ENCODE data around the gene GLIPR1.
A peak's percentile ranks its signal among the peaks of the same experiment; 100 is the strongest.

Gene GLIPR1

GRCh38 chr12:75503459-75503858, 22.9 kb downstream of the GLIPR1 start:
- Histone ChIP-seq H3K27ac (replicated peaks) (no peak overlapping the region), H3K27me3 (ENCODE audit: insufficient read depth, poor library complexity, severe bottlenecking) (no peaks in the 10 kb centered on the region), H3K4me3 (replicated peaks; ENCODE audit: insufficient read depth, low read length) (no peak overlapping the region)
- DNase-seq (ENCODE audit: low read depth in 1 of 2, low spot score in 1 of 2): no peak
- TF ChIP-seq REST (IDR thresholded peaks at IDR 0.05; ENCODE audit: insufficient replicate concordance, low read depth) (no peak), CTCF (IDR thresholded peaks at IDR 0.05; ENCODE audit: insufficient read depth, low read length) (no peak), POLR2AphosphoS5 (IDR thresholded peaks at IDR 0.05; ENCODE audit: low read depth) (no peak), SPI1 (IDR thresholded peaks at IDR 0.05; ENCODE audit: borderline replicate concordance, low read depth) (no peak), GABPA (IDR thresholded peaks at IDR 0.05; ENCODE audit: low read depth) (no peak)

GRCh38 chr12:75503866-75504265, 23.3 kb downstream of the GLIPR1 start:
- no peak for DNase-seq (ENCODE audit: low read depth in 1 of 2, low spot score in 1 of 2)
- Histone ChIP-seq H3K27me3 (ENCODE audit: insufficient read depth, poor library complexity, severe bottlenecking) (no peaks in the 10 kb centered on the region), H3K27ac (replicated peaks) (no peak overlapping the region), H3K4me3 (replicated peaks; ENCODE audit: insufficient read depth, low read length) (no peak overlapping the region)
- TF ChIP-seq POLR2AphosphoS5 (IDR thresholded peaks at IDR 0.05; ENCODE audit: low read depth): no peak
- no peak for TF ChIP-seq SPI1 (IDR thresholded peaks at IDR 0.05; ENCODE audit: borderline replicate concordance, low read depth)
- TF ChIP-seq REST (IDR thresholded peaks at IDR 0.05; ENCODE audit: insufficient replicate concordance, low read depth): no peak
- no peak for TF ChIP-seq CTCF (IDR thresholded peaks at IDR 0.05; ENCODE audit: insufficient read depth, low read length)
- TF ChIP-seq GABPA (IDR thresholded peaks at IDR 0.05; ENCODE audit: low read depth): no peak

- H3K27ac ChIP-seq (replicated peaks): no peak overlapping the region
- TF ChIP-seq CTCF (IDR thresholded peaks at IDR 0.05; ENCODE audit: insufficient read depth, low read length): peak; percentile 49
- TF ChIP-seq SPI1 (IDR thresholded peaks at IDR 0.05; ENCODE audit: borderline replicate concordance, low read depth): no peak
- TF ChIP-seq POLR2AphosphoS5 (IDR thresholded peaks at IDR 0.05; ENCODE audit: low read depth): no peak
- H3K4me3 ChIP-seq (replicated peaks; ENCODE audit: insufficient read depth, low read length): no peak overlapping the region
- DNase-seq (ENCODE audit: low read depth in 1 of 2, low spot score in 1 of 2): no peak
- H3K27me3 ChIP-seq (ENCODE audit: insufficient read depth, poor library complexity, severe bottlenecking): no peaks in the 10 kb centered on the region
Observed at GRCh38 chr12:75505706-75506312, 25.3 kb downstream of the GLIPR1 start.

- TF ChIP-seq POLR2AphosphoS5 (IDR thresholded peaks at IDR 0.05; ENCODE audit: low read depth) (no peak), SPI1 (IDR thresholded peaks at IDR 0.05; ENCODE audit: borderline replicate concordance, low read depth) (no peak), CTCF (IDR thresholded peaks at IDR 0.05; ENCODE audit: insufficient read depth, low read length) (no peak), GABPA (IDR thresholded peaks at IDR 0.05; ENCODE audit: low read depth) (no peak), REST (IDR thresholded peaks at IDR 0.05; ENCODE audit: insufficient replicate concordance, low read depth) (no peak)
- Histone ChIP-seq H3K27ac (replicated peaks) (no peak overlapping the region), H3K4me3 (replicated peaks; ENCODE audit: insufficient read depth, low read length) (no peak overlapping the region), H3K27me3 (ENCODE audit: insufficient read depth, poor library complexity, severe bottlenecking) (no peaks in the 10 kb centered on the region)
- DNase-seq (ENCODE audit: low read depth in 1 of 2, low spot score in 1 of 2): no peak
Observed at GRCh38 chr12:75507086-75507485, 26.5 kb downstream of the GLIPR1 start.
